Posterior vena cava (tissue), 2 donors: ENCODE data around the gene MAML1. TPM values are rescaled to one million over a fixed set of nuclear protein-coding genes. Genes with fewer than 3 reads are reported as not detected.
"Not testable (repeated sequence)": the region's sequence is repeated elsewhere in the genome, so short reads cannot be mapped to it uniquely, and the experiment has no call there.

Experiments used
- DNase-seq: peaks from one replicate; pipeline ENCODE4 v3.0.0-alpha.2; 2020; ENCODE audit warnings: low spot score
- intact Hi-C, 2 donors: fragments of 100-400 bp; cut with DNase I; formaldehyde crosslinking; loops; one replicate each; pipeline versions ENCODE4 v1.14.1 to v1.14.2; 2022 to 2023
- total RNA-seq, 2 donors: library from RNA; stranded (reverse); fragmentation: NEBNext Ultra II Directional; extraction: Animal tissue kit (Norgen Biotek cat#: 25700); gene quantifications; one replicate each; pipeline ENCODE4 v1.2.1, GENCODE V29; 2021
- donor health status: DM: yes; HTN: yes; CAD: no.
- donor health status: DM: yes; HTN: yes; CAD: no.

The MAML1 gene
- total RNA-seq, 2 donors from 2014 or later = 22.0 to 22.5 TPM

- DNase-seq = peak; percentile 81
- intact Hi-C loops = no loop called here
Measured at GRCh38 chr5:179731791-179732411, 721 bp upstream of the MAML1 start.

- intact Hi-C loops = no loop called here
- peak; percentile 86 for DNase-seq
Measured at GRCh38 chr5:179732918-179733771, 523 bp downstream of the MAML1 start.

- DNase-seq = no peak
- intact Hi-C loops = no loop called here
Measured at GRCh38 chr5:179733772-179734126, 1.1 kb downstream of the MAML1 start.

DNA sequence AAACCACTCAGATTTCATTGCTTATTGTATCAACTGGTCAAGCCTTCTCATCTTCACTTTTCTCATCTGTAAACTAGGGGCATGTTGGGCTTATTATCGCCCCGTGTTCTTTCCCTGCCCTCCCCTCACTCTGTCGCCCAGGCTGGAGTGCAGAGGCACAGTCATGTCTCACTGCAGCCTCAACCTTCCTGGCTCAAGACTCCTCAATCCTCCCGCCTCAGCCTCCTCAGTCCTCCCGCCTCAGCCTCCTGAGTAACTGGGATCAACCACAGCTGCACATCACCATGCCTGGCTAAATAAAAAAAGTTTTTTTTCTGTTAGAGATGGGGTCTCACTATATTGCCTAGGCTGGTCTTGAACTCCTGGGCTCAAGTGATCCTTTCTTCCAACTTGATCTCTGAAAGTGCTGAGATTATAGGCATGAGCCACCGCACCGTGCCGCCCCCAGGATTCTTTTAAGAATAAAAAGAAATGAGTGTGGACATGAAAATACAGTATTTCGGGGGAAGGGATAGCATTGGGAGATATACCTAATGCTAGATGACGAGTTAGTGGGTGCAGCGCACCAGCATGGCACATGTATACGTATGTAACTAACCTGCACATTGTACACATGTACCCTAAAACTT, 2.0 kb downstream of the MAML1 start:
- DNase-seq = no peak
- intact Hi-C loops = no loop called here

DNA sequence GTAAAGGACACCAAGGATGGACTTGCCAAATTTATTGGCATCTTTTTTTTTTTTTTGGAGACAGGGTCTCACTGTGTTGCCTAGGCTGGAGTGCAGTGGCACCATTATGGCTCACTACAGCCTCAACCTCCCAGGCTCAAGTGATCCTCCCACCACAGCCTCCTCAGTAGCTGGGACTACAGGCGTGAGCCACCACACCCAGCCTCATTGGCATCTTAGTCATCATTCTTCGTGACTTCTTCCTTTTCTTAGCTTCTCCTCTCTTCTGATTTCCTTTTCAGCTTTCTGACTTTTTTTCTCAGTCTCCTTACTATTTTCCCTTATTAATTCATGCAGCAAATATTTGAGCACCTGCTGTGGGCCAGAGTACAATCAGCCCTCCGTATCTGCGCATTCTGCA, 6.1 kb downstream of the MAML1 start:
- intact Hi-C loops = no loop called here
- DNase-seq = no peak

- DNase-seq, intact Hi-C loops: not testable (repeated sequence)
Measured at GRCh38 chr5:179744106-179744505, 11.5 kb downstream of the MAML1 start.

GRCh38 chr5:179746872-179747271, 14.2 kb downstream of the MAML1 start:
- intact Hi-C loops = no loop called here
- no peak for DNase-seq

DNA sequence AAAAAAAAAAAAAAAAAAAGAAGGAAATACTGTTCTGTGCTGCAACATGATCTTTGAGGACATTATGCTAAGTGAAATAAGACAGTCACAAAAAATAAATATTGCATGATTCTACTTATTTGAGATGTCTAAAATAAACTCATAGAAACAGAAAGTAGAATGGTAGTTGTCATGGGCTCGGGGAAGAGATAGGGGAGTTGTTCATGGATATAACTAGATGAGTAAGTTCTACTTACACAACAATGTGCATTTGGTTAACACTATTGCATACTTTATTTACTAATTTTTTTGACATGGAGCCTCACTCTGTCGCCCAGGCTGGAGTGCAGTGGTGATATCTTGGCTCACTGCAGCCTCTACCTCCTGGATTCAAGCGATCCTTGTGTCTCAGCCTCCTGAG, 15.2 kb downstream of the MAML1 start:
- DNase-seq = no peak
- intact Hi-C loops = no loop called here

DNA sequence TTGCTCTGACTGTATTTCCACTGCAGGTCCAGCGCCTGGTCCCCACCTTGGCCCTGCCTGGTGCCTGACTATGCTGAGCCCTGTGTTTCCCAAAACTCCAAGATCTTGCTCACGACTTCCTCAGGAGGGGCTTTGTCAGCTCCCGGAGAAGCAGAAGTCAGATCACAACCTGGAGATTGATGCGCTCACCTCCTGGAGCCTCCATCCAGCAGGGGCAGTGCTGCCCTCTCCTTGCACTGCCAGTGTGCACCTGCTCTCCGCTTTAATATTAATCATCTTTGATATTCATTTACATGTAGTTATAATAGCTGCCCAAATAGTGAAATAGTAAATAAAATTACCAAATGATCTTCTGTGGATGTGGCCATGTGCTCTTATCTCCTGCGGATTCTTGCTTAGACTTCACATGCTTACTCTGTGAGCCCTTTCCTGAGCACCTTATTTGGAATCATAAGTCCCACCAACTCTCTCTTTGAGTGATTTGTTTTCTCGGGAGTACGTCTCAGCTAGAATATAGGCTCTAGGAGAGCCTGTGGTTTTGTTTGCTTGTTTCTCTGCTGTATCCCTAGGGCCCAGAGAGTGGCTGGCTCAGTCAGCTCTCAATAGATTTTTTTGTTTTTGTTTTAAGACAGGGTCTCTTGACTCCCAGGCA, 17.4 kb downstream of the MAML1 start:
- intact Hi-C loops = no loop called here
- no peak for DNase-seq

DNA sequence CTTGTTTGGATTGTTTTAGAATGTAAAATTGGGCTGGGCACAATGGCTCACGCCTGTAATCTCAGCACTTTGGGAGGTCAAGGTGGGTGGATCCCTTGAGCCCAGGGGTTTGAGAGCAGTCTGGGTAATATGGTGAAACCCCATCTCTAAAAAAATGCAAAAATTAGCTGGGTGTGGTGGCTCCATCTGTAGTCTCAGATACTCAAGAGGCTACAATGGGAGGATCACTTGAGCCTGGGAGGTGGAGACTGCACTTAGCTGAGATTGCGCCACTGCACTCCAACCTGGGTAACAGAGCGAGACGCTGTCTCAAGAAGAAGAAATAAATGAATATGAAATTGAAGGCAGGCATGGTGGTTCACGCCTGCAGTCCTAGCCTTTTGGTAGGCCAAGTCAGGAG, 21.3 kb downstream of the MAML1 start:
- intact Hi-C loops = no loop called here
- DNase-seq = no peak

DNA sequence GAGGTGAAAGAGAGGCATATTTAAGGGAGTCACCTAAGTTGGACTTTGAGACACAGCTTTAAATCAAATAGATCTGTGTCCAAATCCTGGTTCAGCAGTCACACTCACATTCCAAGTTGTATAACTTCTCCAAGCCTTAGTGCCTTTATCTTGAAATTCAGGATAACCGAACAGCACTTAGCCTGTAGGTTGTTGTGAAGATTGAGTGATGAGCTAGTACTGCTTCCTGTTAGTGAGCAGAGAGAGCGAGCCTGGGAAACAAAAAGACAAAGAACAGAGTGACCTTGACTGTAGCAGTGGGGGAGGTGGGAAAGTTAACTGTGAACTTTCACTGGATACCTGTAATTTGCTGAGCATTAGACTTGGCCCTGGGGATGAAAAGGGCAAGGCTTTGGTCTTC, 22.4 kb downstream of the MAML1 start:
- DNase-seq = no peak
- intact Hi-C loops = no loop called here

DNA sequence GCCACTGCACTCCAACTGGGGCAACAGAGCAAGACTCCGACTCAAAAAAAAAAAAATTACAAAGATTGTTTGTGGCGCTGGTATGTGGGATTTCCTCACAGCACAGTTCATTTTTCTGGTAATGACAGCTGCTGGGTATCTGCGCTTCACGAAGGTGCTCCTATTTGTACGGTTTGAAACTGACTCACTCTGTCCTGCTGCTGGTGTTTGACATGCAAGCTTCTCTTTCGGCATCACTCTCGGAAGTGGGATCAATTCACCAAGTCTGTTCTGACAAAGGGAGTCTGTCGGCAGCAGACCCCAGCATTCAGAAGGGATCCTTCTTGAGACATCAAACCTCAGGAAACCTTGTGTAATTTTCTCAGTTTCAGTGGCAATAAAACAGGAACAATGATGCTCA, 26.3 kb downstream of the MAML1 start:
- intact Hi-C loops = no loop called here
- DNase-seq = peak; percentile 8

GRCh38 chr5:179759581-179760551, 27.2 kb downstream of the MAML1 start:
- peak; percentile 55 for DNase-seq
- intact Hi-C loops = loop anchor here in 1 of 2 donors (5.0 kb wide), 1 partner anchor 147 kb away; the partner anchor contains the start of gene TBC1D9B

DNA sequence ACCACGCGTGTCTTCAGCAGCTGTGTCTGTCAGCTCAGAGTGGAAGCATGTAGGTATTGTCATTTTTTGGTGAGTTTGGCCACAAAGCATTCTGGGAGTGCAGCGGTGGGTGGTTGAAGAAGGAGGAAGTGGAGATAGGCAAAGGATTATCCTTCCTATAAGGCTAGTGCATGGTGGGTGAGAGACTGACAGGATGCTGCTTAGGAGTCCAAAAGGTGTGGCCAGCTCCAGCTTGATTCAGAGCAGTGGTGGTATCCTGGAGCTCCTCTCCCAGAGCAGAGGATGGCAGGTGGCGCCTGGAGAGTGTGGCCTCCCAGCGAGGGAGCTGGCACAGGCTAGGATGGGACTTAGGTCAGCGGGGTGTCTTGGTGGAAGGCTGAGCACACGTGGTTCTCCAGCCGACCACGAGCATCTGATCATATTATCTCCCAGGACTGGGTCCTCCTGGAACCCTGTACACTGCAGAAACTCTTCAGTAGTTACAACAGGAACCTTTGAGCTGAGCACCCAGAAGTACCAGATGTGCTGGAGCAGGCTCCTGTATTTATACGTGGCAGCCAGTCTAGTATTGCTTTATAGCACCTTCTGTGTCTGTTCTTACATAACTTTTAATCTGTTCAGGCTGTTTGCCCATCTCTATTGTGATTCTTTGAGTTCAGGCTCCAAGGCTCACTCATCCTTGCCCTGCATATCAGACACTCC, 29.6 kb downstream of the MAML1 start:
- intact Hi-C loops = loop anchor here in 1 of 2 donors (5.0 kb wide), 1 partner anchor 145 kb away; the partner anchor contains the start of gene TBC1D9B
- peak; percentile 36 for DNase-seq

DNA sequence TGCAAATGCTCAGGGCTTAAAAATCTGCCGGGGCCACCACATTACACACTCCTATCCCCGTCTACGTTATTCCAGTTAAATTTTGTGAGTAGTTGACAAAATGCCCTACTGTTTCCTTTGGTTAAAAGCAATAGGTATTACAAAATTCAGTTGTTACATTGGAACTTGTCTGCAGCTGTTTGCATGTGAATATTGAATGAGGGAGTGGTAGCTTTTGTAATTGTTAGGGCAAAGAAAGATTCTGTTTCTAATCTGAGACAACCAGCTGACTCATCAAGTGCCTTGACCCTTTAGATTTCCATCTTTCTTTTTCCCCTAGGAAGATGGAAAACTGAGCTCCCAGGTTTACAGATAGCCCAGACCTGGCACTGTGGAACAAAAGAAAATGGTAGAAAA, 30.2 kb downstream of the MAML1 start:
- intact Hi-C loops = loop anchor here in 1 of 2 donors (5.0 kb wide), 1 partner anchor 145 kb away; the partner anchor contains the start of gene TBC1D9B

DNA sequence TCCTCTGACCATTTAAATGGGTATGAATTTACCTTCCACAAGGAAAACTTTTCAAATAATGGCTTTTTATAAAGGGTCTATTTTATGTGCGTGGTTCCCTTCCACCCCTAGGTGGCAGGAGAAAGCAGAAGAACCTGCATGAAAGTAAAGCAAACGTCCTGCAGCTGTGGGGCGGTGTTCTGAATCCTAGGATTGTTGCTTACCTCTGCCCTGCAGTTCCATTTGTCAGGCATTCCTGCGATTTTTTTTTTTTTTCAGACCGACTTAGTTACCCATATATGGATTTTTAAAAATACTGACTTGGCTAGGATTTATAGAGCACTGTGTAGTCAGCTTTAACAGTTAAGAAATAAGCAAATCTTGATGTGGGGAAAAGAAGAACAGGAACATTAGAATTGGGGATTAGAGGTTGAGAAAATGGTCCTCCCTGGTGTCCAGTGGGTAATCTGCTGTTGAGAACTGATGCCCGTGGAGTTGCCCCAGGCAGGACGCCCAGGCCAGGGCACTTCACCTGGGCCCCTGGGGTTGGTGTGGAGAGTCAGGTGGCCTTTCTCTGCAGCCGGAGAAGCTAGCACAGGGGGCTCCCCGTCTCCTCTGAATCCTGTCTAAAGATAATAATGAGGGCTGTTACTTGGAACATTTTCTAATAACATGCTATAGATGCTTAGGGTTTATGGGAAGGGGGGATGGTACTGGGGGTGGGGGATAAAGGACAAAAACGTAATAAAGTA, 30.8 kb downstream of the MAML1 start:
- intact Hi-C loops = loop anchor here in 1 of 2 donors (5.0 kb wide), 1 partner anchor 144 kb away; the partner anchor contains the start of gene TBC1D9B
- DNase-seq = peak; percentile 81

More for the DNA sequence above, 30.2 kb downstream of the MAML1 start:
- peak; percentile 4 for DNase-seq

DNA sequence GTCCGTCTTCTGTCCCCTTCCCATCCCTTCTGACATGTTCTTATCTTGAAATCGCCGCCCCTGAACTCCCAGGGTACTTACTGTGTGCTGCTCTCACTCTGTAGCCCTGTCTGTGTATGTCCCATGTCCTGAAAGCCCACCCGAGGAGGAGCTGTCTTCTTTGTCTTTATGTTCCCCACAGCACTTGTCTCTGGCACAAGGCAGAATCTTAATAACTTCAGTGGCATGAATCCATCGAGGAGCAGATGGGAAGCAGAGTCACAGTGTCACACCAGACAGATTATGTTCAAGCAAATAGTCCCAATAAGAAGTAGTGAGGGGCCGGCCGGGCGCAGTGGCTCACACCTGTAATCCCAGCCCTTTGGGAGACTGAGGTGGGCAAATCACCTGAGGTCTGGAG, 31.4 kb downstream of the MAML1 start:
- peak; percentile 45 for DNase-seq
- intact Hi-C loops = loop anchor here in 1 of 2 donors (5.0 kb wide), 1 partner anchor 143 kb away; the partner anchor contains the start of gene TBC1D9B
